HepG2 (cell line): Measurements from ENCODE around the gene LENEP. TPM values are rescaled to one million over a fixed set of nuclear protein-coding genes. Genes with fewer than 3 reads are reported as not detected.
A peak's percentile ranks its signal among the peaks of the same experiment; 100 is the strongest.

ENCODE experiments used
- CBFB ChIP-seq: sonication (generic); formaldehyde crosslinking; IDR thresholded peaks from 2 replicates; pipeline ENCODE4 v1.4.0; 2020; ENCODE audit warnings: missing genetic modification reagents
- CEBPB ChIP-seq: IDR thresholded peaks from 2 replicates; pipeline ENCODE4 v1.6.1; 2011; ENCODE audit warnings: low read depth, low read length, improper control_type of control experiment, borderline replicate concordance
- DRAP1 ChIP-seq: IDR thresholded peaks from 2 replicates; pipeline ENCODE4 v1.6.1; 2016; ENCODE audit warnings: missing genetic modification reagents, missing compliant biosample characterization
- ETV5 ChIP-seq: IDR thresholded peaks from 2 replicates; pipeline ENCODE4 v1.6.1; 2018; ENCODE audit warnings: missing biosample characterization, missing genetic modification reagents, inconsistent platforms, borderline replicate concordance
- NFRKB ChIP-seq: fragments of 450-650 bp; IDR thresholded peaks from 2 replicates; pipeline ENCODE4 v1.6.1; 2017
- RNF219 ChIP-seq: sonication (generic); formaldehyde crosslinking; IDR thresholded peaks from 2 replicates; pipeline ENCODE4 v1.5.0; 2020; ENCODE audit warnings: mild to moderate bottlenecking, missing genetic modification reagents
- SALL2 ChIP-seq: sonication (generic); formaldehyde crosslinking; IDR thresholded peaks from 2 replicates; pipeline ENCODE4 v1.8.1; 2023; ENCODE audit warnings: mild to moderate bottlenecking, missing genetic modification reagents, inconsistent platforms
- SUZ12 ChIP-seq: fragments of 150-350 bp; IDR thresholded peaks from 2 replicates; pipeline ENCODE4 v1.6.1; 2014; ENCODE audit warnings: low read depth, low read length
- ZBTB3 ChIP-seq: sonication (generic); formaldehyde crosslinking; IDR thresholded peaks from 2 replicates; pipeline ENCODE4 v1.4.0; 2020; ENCODE audit warnings: low read depth, mild to moderate bottlenecking, moderate library complexity, missing genetic modification reagents, borderline replicate concordance
- ZBTB39 ChIP-seq: sonication (generic); formaldehyde crosslinking; IDR thresholded peaks from 2 replicates; pipeline ENCODE4 v1.5.0; 2020; ENCODE audit warnings: missing genetic modification reagents
- ZFP90 ChIP-seq: sonication (generic); formaldehyde crosslinking; IDR thresholded peaks from 2 replicates; pipeline ENCODE4 v1.8.0; 2022; ENCODE audit warnings: missing genetic modification reagents, mild to moderate bottlenecking, inconsistent platforms, borderline replicate concordance
- ZNF337 ChIP-seq: sonication (generic); formaldehyde crosslinking; IDR thresholded peaks from 2 replicates; pipeline ENCODE4 v1.5.1; 2020; ENCODE audit warnings: missing genetic modification reagents, low read depth, mild to moderate bottlenecking, borderline replicate concordance
- ZNF382 ChIP-seq: sonication (generic); formaldehyde crosslinking; IDR thresholded peaks from 2 replicates; pipeline ENCODE4 v1.5.0; 2020; ENCODE audit warnings: missing genetic modification reagents, mild to moderate bottlenecking, borderline replicate concordance
- ZNF703 ChIP-seq: sonication (generic); formaldehyde crosslinking; IDR thresholded peaks from 2 replicates; pipeline ENCODE4 v1.5.1; 2020; ENCODE audit warnings: missing genetic modification reagents, mild to moderate bottlenecking, moderate library complexity, borderline replicate concordance
- ZNF720 ChIP-seq: sonication (generic); formaldehyde crosslinking; IDR thresholded peaks from 2 replicates; pipeline ENCODE4 v1.4.0; 2020; ENCODE audit warnings: missing genetic modification reagents
- ZNF790 ChIP-seq: sonication (generic); formaldehyde crosslinking; IDR thresholded peaks from 2 replicates; pipeline ENCODE4 v1.8.0; 2022; ENCODE audit warnings: missing genetic modification reagents, mild to moderate bottlenecking, borderline replicate concordance
- polyA plus RNA-seq, 8 experiments: library from polyadenylated mRNA; depleted of rRNA in 3 of 8; stranded (reverse) in 7 of 8; unstranded in 1 of 8; fragments of >200 nt; fragmentation: Illumina TruSeq in 4 of 8; extraction: Trizol in 4 of 8; gene quantifications; 2 replicates each; pipeline versions ENCODE4 v1.2.1 to v1.2.3, GENCODE V29; 2011 to 2016; ENCODE audit warnings: low read depth in 4 of 8, missing spikeins in 1 of 8, mixed read lengths in 1 of 8; ENCODE audit not compliant: insufficient read depth in 1 of 8
- total RNA-seq, 5 experiments: library from RNA; depleted of rRNA; stranded (reverse); fragments of >200 nt; fragmentation: Illumina TruSeq; extraction: Trizol; gene quantifications; 2 replicates each; pipeline ENCODE4 v1.2.3, GENCODE V29; 2016; ENCODE audit warnings: low read depth in 1 of 5

LENEP gene
- total and polyA plus RNA-seq, 2 of the 13 experiments (the other 11 are each of a cell fraction or from before 2014, with no cell fraction given), result 0.29 TPM; not detected in 1

- TF ChIP-seq ZBTB3 (CRISPR knock-in tag), result no peak
- no peak for TF ChIP-seq SUZ12
- no peak for TF ChIP-seq ZFP90
- no peak for TF ChIP-seq ZNF720
- TF ChIP-seq ETV5 (CRISPR knock-in tag), result no peak; the same call in 1 of the 2 replicates
- no peak for TF ChIP-seq NFRKB
- no peak for TF ChIP-seq ZNF703 (CRISPR knock-in tag)
- no peak for TF ChIP-seq ZBTB39 (CRISPR knock-in tag)
- no peak for TF ChIP-seq ZNF382 (CRISPR knock-in tag)
- no peak for TF ChIP-seq CEBPB
- TF ChIP-seq RNF219, result no peak
- 0 out of 2 replicates have a peak, but pooled peaks have one; percentile 48 for TF ChIP-seq ZNF337
- no peak for TF ChIP-seq DRAP1 (CRISPR knock-in tag)
- TF ChIP-seq SALL2, result 0 out of 2 replicates have a peak, but pooled peaks have one; percentile 36
- TF ChIP-seq CBFB (CRISPR knock-in tag), result no peak
- no peak; the same call in 1 of the 2 replicates for TF ChIP-seq ZNF790 (CRISPR knock-in tag)
These were observed 48.8 kb upstream of the LENEP start (continued) for GRCh38 chr1:154944401-154945159.
